HG03558 (cell line): Measurements from ENCODE around the gene PEMT.
"Not testable (repeated sequence)": the region's sequence is repeated elsewhere in the genome, so short reads cannot be mapped to it uniquely, and the experiment has no call there.

Experiments
- ATAC-seq: cut with Tn5 transposase; IDR thresholded peaks from one replicate; pipeline ENCODE4 v1.9.1; 2021; ENCODE audit warnings: moderate number of reproducible peaks; ENCODE audit not compliant: unreplicated experiment; ENCODE audit errors: extremely low read depth

The PEMT gene

GRCh38 chr17:17493986-17494466 lies 97.5 kb downstream of the PEMT start:
- ATAC-seq = no peak

- ATAC-seq = no peak
These were observed 98.1 kb downstream of the PEMT start for GRCh38 chr17:17493249-17493985.

GRCh38 chr17:17492571-17492970 lies 98.9 kb downstream of the PEMT start:
- no peak for ATAC-seq

GRCh38 chr17:17492085-17492484 lies 99.4 kb downstream of the PEMT start:
- no peak for ATAC-seq

GRCh38 chr17:17491546-17491988 lies 99.9 kb downstream of the PEMT start:
- no peak for ATAC-seq

GRCh38 chr17:17491031-17491471 lies 100.5 kb downstream of the PEMT start:
- ATAC-seq = no peak

- ATAC-seq = no peak
These were observed 103.5 kb downstream of the PEMT start for GRCh38 chr17:17487998-17488397.

- not testable (repeated sequence) for ATAC-seq
These were observed 105.1 kb downstream of the PEMT start for GRCh38 chr17:17486416-17486815.

GRCh38 chr17:17485420-17485819 lies 106.1 kb downstream of the PEMT start:
- no peak for ATAC-seq

GRCh38 chr17:17484451-17484899 lies 107.0 kb downstream of the PEMT start:
- ATAC-seq = no peak

- ATAC-seq = no peak
These were observed 109.6 kb downstream of the PEMT start for GRCh38 chr17:17481860-17482259.

GRCh38 chr17:17480593-17481148 lies 110.8 kb downstream of the PEMT start:
- no peak for ATAC-seq

GRCh38 chr17:17479209-17479608 lies 112.3 kb downstream of the PEMT start:
- ATAC-seq = no peak

- no peak for ATAC-seq
These were observed 114.5 kb downstream of the PEMT start, which contains the start of gene MED9 for GRCh38 chr17:17476865-17477467. Gene MED9, plus strand, starts transcription at chr17:17477000. Its CDS starts 42 bp downstream, at chr17:17477042.

- ATAC-seq = no peak
These were observed 117.2 kb downstream of the PEMT start for GRCh38 chr17:17474341-17474740.

GRCh38 chr17:17472333-17472920 lies 119.1 kb downstream of the PEMT start:
- no peak for ATAC-seq

GRCh38 chr17:17469996-17470395 lies 121.5 kb downstream of the PEMT start:
- no peak for ATAC-seq

GRCh38 chr17:17469358-17469757 lies 122.2 kb downstream of the PEMT start:
- ATAC-seq = no peak

GRCh38 chr17:17468217-17469010 lies 123.1 kb downstream of the PEMT start:
- no peak for ATAC-seq

- ATAC-seq = no peak
These were observed 123.8 kb downstream of the PEMT start for GRCh38 chr17:17467720-17468119.
